ENCODE results near the gene CAMK2N2. TPM values are rescaled to one million over a fixed set of nuclear protein-coding genes. Genes with fewer than 3 reads are reported as not detected.

CAMK2N2 gene
- polyA plus RNA-seq, 1 donor (not counting 4 experiments of a cell fraction or from before 2014, with no cell fraction given) = 0.18 TPM

- TF ChIP-seq EZH2 (IDR thresholded peaks at IDR 0.05; ENCODE audit: low read length) = no peak
- TF ChIP-seq CTCF (optimal IDR thresholded peaks at IDR 0.05 in 1 of 3, IDR thresholded peaks at IDR 0.05 in 1 of 3, conservative IDR thresholded peaks at IDR 0.05 in 1 of 3; ENCODE audit: extremely low read depth in 1 of 3, insufficient read depth in 2 of 3, low read length in 3 of 3) = no peak
- no peak overlapping the region for H3K27ac ChIP-seq (ENCODE audit: control insufficient read depth, insufficient read depth, low read length)
- H3K79me2 ChIP-seq (ENCODE audit: control insufficient read depth, insufficient read depth, low read length) = no peaks in the 10 kb centered on the region
- H2AFZ ChIP-seq (ENCODE audit: control insufficient read depth, low read length) = no peak overlapping the region
- no peaks in the 10 kb centered on the region for H3K9me1 ChIP-seq (ENCODE audit: control insufficient read depth, extremely low read depth, insufficient read depth, low read length)
- H3K9me3 ChIP-seq (ENCODE audit: control insufficient read depth, low read depth, low read length) = no peaks in the 10 kb centered on the region
- H3K9ac ChIP-seq (ENCODE audit: control insufficient read depth, extremely low read depth, insufficient read depth, low read length) = no peak overlapping the region
- FAIRE-seq = no peak
- dilution Hi-C loops (cut with MboI; ENCODE audit: extremely low pct_ligation_motif_present, low sequenced_read_pairs) = no loop called here
- H4K20me1 ChIP-seq (ENCODE audit: control insufficient read depth, extremely low read depth, insufficient read depth, low read length) = no peaks in the 10 kb centered on the region
- H3K36me3 ChIP-seq (ENCODE audit: control insufficient read depth in 2 of 2, extremely low read depth in 1 of 2, insufficient read depth in 2 of 2, low read length in 2 of 2) = no peaks in the 10 kb centered on the region
- no peak overlapping the region for H3K4me3 ChIP-seq (ENCODE audit: control insufficient read depth in 2 of 3, extremely low read depth in 1 of 3, insufficient read depth in 2 of 3, low read depth in 1 of 3, low read length in 3 of 3)
- no peak for DNase-seq (ENCODE audit: low read depth, low spot score)
- no peaks in the 10 kb centered on the region for H3K4me1 ChIP-seq (ENCODE audit: control insufficient read depth, extremely low read depth, insufficient read depth, low read length)
- H3K27me3 ChIP-seq (ENCODE audit: control insufficient read depth, extremely low read depth, insufficient read depth, low read length) = no peaks in the 10 kb centered on the region
- H3K4me2 ChIP-seq (ENCODE audit: control insufficient read depth, extremely low read depth, insufficient read depth, low read depth, low read length) = no peak overlapping the region
Observed at GRCh38 chr3:184291738-184292445, 30.5 kb upstream of the CAMK2N2 start.

- Histone ChIP-seq H4K20me1 (ENCODE audit: control insufficient read depth, extremely low read depth, insufficient read depth, low read length) (no peaks in the 10 kb centered on the region), H3K9me1 (ENCODE audit: control insufficient read depth, extremely low read depth, insufficient read depth, low read length) (no peaks in the 10 kb centered on the region), H3K9ac (ENCODE audit: control insufficient read depth, extremely low read depth, insufficient read depth, low read length) (no peak overlapping the region), H3K79me2 (ENCODE audit: control insufficient read depth, insufficient read depth, low read length) (no peaks in the 10 kb centered on the region), H2AFZ (ENCODE audit: control insufficient read depth, low read length) (no peak overlapping the region), H3K27me3 (ENCODE audit: control insufficient read depth, extremely low read depth, insufficient read depth, low read length) (no peaks in the 10 kb centered on the region), H3K36me3 (ENCODE audit: control insufficient read depth in 2 of 2, extremely low read depth in 1 of 2, insufficient read depth in 2 of 2, low read length in 2 of 2) (no peaks in the 10 kb centered on the region), H3K4me2 (ENCODE audit: control insufficient read depth, extremely low read depth, insufficient read depth, low read depth, low read length) (no peak overlapping the region), H3K9me3 (ENCODE audit: control insufficient read depth, low read depth, low read length) (no peaks in the 10 kb centered on the region), H3K4me1 (ENCODE audit: control insufficient read depth, extremely low read depth, insufficient read depth, low read length) (no peaks in the 10 kb centered on the region), H3K4me3 (ENCODE audit: control insufficient read depth in 2 of 3, extremely low read depth in 1 of 3, insufficient read depth in 2 of 3, low read depth in 1 of 3, low read length in 3 of 3) (no peak overlapping the region), H3K27ac (ENCODE audit: control insufficient read depth, insufficient read depth, low read length) (no peak overlapping the region)
- TF ChIP-seq EZH2 (IDR thresholded peaks at IDR 0.05; ENCODE audit: low read length) (no peak), CTCF (optimal IDR thresholded peaks at IDR 0.05 in 1 of 3, IDR thresholded peaks at IDR 0.05 in 1 of 3, conservative IDR thresholded peaks at IDR 0.05 in 1 of 3; ENCODE audit: extremely low read depth in 1 of 3, insufficient read depth in 2 of 3, low read length in 3 of 3) (no peak)
- dilution Hi-C loops (cut with MboI; ENCODE audit: extremely low pct_ligation_motif_present, low sequenced_read_pairs) = no loop called here
- DNase-seq (ENCODE audit: low read depth, low spot score) = no peak
- FAIRE-seq = no peak
Observed at GRCh38 chr3:184291044-184291737, 29.8 kb upstream of the CAMK2N2 start.

Measured in keratinocyte (primary cell).